SK-N-DZ (cell line): ENCODE measurements around the gene PPP4R2.
A peak's percentile ranks its signal among the peaks of the same experiment; 100 is the strongest.

Source experiments
- DNase-seq: peaks from one replicate; pipeline ENCODE4 v3.0.0-alpha.2; 2015; ENCODE audit warnings: low spot score

The PPP4R2 gene

DNA sequence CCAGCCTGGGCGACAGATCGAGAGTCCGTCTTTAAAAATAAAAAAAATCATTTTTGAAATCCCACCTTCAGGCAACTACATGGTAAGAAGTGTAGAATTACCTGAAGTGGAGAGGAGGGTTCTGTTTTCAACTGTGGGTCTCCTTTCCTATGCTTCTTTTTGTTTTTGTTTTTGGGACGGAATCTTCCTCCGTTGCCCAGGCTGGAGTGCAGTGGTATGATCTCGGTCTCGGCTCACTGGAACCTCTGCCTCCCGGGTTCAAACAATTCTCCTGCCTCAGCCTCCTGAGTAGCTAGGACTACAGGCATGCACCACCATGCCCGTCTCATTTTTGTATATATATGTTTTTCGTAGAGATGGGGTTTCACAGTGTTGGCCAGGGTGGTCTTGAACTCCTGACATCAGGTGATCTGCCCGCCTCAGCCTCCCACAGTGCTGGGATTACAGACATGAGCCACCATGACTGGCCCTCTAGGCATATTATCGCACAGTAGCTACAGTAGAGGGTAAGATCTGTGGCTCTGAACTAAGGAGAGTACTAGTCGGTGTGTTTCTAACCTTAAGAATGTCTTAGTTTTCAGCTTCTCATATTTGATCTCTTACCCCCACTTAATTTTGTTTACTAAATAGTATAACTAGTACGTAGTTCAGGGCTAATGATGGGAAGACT, 73.3 kb downstream of the PPP4R2 start:
- DNase-seq = no peak

DNA sequence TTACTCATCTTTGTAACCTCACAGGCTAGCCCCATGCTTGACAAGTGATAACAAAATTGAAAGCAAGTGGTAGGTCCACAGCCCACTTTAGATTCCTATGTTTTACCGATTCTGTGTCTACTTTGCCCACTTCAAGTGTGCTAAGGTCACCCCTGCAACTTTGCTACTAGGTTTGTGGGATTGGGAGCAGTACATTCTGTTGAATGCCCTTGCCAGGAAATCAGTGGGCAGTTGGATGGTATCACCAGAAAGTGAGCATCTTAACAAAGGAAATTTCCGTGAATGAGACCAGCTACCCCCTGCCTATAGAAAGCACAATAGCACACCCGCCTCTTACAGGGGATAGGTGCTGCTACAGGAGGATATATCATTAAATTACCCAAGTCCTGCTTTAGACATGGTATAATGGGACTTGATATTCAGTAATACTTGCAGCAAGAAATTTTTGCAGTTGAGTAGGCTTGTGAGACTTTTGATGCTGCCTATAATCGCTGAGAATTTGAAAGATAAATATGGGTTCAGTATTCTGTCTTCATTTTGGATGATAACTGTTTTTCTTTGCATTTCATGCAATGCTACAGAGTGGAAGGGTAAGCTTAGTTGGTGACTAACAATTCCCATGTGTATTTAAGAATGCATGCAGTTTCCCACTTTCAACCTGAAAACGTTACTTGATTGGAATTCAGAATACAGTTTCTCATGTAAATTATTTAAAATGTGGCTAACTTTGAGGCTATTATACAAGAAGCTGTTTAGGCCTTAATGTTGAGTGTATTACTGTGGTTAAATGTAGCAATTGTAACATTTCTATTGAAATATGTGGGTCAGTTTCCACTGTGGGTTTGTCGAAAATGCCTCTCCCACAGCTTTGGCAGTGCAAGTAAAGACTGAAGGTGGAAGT, 74.3 kb downstream of the PPP4R2 start:
- DNase-seq = no peak

DNA sequence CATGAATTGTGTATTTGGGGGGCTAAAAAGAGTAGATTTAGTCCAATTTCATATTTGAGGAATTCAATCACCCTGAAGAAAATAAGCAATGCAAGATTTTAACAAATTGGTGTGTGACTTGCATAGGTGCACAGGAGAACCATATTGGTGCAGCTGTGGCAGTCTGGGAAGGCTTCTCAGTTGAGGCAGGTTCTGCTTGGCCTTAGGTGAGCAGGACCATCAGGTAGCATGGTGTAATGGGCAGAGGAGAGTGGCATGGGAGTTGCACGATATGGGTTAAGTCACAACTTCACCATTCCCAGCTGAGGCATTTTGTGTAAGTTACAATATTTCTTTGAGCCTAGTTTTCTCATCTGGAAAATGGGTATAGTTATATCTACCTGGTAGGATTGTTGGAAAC, 75.3 kb downstream of the PPP4R2 start:
- no peak for DNase-seq

DNA sequence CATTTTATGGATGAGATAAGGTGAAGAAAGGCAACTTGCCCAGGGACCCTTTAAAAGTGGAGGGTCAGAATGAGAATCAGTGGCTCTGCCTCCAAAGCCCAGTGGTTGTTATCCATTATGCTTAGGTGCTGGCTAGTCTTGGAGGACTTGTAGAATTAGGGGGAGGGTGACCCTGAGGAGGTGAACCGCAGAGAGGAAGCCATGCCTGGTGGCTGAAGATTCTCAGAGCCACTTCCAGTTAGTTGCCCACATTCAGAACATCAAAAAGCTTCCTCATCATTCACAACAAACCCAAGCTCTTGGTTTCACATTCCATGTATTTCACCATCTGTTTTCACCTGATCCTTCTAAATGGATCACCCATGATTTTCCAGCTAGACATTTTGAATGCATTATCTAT, 76.0 kb downstream of the PPP4R2 start:
- no peak for DNase-seq

DNA sequence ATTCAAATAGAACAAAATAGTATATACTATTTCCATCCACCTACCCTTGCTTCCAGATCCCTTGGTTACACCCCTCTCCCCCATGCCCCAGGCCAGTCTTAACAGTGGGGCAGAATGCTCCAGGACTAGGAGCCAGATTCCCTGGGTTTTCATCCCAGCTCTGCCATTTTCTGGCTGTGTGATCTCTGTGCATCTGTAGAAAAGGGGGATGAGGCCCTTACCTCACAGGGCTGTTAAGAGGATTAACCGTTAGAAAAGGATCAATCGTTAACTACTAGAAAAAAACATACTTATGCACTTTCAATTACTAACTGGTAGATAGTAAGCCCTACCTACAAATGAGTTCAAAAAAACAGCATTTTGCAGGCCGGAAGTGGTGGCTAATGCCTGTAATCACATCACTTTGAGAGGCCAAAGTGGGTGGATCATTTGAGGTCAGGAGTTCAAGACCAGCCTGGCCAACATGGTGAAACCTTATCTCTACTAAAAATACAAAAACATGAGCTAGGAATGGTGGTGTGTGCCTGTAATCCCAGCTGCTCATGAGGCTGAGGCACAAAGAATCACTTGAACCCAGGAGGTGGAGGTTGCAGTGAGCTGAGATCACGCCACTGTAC, 76.6 kb downstream of the PPP4R2 start:
- no peak for DNase-seq

- DNase-seq = no peak
These were observed 78.2 kb downstream of the PPP4R2 start for GRCh38 chr3:73074781-73075180.

DNA sequence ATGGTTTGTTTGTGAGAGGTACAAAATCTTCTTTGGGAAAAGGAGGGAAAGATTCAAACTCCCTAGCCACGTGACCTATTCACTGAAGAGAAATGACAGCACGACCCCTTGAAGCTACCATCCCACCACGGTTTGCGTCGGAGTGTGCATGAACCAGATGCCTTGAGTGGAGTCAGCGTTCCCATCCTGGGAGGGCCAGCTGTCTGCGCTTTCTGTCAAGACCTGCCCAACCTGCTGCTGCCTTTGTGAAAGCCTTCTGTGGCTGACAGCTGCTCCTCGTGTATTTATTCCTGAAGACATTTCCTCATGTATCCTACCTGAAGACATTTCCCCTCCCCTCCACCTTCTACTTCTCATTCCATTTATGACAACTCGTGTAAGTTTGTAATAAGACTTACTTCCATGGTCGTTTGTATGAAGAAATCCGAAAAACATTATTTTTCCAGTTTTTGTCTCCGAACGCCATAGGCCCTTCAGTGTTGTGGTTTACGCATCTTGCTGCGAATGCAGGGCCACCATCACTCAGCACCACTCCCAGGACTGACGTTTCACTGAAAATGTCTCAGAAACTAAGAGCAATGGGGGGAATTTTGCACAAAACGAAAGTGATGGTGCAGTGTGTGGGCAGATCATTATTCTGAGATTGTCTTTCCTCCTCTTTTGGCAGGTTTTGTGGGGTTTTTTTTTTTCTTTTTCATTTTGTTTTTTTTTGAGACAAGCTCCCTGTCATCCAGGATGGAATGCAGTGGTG, 83.8 kb downstream of the PPP4R2 start:
- no peak for DNase-seq

- no peak for DNase-seq
These were observed 84.5 kb downstream of the PPP4R2 start for GRCh38 chr3:73081140-73081539.

DNA sequence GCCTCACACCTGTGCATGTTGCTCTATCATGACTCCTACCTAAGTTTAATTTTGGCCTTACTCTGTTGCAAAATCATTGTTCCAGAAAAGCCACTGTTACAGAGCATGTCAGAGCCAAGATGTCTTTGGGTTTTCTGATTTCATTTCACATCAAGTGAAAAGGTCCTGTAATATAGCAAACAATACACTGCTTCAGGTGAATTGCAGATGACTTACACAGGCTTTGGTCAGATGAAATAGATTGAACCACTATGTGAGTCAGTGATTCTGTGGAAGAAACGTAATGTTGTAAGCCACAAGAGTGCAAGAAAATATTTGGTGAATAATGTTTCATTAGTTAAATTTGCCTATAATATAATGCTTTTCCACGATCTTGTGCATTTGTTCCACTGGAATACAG, 87.6 kb downstream of the PPP4R2 start:
- no peak for DNase-seq

DNA sequence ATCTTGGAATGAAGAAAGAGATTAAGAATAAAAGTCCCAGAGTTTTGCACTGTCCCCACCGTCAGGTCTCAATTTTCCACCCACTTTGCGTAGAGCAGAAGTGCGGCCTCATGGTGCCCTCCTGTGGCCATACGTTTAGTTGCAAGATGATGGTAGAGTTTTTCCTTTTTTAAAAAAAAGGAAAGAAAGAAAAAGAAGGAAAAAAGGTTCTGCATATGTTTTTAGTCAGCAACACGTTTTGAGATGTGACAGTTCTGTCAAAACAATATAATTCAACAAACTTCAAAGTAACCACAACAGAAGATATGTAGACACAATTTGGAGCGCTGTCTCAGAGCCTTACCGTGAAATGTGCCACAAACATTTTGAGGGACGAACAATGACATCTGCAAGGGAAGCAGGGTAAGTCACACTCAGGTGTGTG, 89.5 kb downstream of the PPP4R2 start:
- DNase-seq = peak; percentile 32

- DNase-seq = no peak
These were observed 97.5 kb downstream of the PPP4R2 start for GRCh38 chr3:73094129-73094528.

DNA sequence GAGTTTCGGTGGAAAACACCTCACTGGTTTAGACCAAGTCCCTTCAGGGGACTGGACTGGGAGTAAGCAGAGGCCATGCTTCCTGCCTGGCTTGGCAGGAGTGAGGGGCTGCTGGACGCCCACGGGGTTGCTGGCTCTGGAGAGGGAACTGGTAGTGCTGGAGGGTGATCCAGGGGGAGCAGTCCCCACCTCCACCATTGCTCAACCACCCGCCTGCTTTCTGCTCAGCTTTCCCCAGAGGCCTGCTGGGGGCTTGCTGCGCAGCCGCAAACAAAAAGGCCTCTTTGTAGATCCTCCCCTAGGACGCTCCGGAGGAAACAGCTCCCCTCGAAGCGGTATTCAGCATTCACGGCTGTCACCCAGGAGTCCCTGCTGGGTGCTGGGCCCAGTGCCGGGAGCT, 98.3 kb downstream of the PPP4R2 start:
- DNase-seq = no peak

DNA sequence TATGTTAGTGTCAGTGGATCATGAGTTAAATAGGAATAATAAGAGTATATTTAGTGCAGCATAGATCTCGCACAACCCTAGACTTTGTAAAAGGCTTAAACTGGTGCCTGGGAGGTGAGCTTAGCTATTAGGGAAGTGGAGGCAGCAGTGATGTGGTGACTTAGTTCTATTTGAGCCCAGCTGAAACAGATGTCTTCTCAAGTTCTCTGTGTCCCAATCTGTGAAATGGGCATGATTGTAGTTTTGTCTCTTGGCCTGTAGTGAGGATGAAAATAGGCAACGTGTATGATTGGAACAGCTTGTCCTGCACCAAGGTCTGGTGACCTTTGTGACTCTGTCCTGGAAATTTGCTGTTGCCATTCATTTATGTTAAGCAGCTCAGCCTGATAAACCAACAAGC, 99.6 kb downstream of the PPP4R2 start:
- DNase-seq = no peak

- no peak for DNase-seq
These were observed 101.4 kb downstream of the PPP4R2 start for GRCh38 chr3:73098026-73098425.

GRCh38 chr3:73098873-73099272, 102.3 kb downstream of the PPP4R2 start:
- DNase-seq = no peak

DNA sequence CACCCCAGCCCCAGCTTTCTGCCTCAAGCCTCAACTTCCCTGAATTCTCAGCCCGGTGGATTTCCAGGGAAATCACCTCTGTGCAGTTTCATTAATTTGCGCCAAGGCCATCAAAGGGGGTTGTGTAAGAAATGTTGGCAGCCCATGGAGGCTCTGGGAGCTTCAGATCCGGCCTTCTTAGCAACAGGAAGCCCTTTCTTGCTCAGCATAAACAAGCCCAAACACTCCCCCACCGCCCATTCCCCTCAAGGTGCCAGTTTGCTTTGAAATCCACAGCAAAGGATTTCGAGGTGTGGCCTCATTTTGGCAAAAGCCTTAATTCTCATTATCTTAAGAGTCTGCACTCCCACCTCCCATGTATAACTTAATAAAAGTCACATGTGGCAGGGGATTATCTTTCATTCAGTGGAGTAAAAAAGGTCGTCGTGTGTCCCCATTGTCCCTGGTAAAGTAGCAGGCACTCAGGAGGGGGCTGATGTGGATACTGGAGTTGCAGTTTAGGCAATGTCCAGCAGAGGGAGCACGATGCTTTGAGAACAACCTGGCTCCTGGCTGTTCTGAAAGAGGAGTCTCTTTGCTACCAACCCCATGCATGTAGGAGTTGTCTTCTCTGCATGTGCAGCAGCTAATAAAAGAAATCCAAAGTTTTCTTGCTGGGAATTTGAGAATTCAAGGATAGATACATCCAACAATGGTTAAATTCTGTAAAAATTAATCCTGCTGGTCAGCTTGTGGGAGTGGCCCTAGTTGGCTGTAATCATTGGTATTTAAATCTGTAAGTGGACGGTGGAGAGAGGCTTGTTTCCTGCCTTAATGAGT, 104.3 kb downstream of the PPP4R2 start:
- DNase-seq = peak; percentile 80

DNA sequence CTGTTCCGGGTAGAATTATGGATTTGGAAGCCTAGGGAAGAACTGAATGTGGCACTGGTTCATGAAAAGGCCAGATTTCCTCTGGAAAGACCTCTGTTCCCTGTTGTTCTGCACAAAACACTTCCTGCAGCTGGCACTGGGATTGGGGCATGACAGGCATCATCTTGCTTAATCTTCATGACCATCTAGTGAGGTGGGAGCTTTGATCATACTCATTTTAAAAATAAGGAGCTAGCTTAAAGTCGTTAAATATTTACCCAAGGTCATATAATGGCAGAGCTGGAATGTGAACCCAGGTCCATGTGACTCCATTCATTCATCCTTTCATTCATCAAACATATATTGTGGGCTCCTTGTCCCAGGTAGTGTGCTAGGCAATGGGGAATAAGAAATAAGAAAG, 105.3 kb downstream of the PPP4R2 start:
- DNase-seq = no peak

- no peak for DNase-seq
These were observed 110.6 kb downstream of the PPP4R2 start for GRCh38 chr3:73107215-73107614.

- no peak for DNase-seq
These were observed 111.1 kb downstream of the PPP4R2 start for GRCh38 chr3:73107676-73108187.

DNA sequence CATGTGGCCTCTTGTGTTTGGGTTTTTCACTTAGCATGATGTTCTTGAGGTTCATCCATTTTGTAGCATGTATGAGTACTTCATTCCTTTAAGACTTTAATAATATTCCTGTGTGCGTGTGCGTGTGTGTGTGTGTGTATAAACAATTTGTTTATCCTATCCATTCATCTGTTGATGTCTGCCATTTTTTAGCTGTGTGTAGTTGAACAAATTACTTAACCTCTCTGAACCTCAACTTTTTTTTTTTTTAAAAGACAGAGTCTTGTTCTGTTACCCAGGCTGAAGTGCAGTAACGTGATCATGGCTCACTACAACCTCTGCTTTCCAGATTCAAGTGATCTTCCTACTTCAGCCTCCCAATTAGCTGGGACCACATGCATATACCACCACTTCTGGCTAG, 112.1 kb downstream of the PPP4R2 start:
- no peak for DNase-seq

DNA sequence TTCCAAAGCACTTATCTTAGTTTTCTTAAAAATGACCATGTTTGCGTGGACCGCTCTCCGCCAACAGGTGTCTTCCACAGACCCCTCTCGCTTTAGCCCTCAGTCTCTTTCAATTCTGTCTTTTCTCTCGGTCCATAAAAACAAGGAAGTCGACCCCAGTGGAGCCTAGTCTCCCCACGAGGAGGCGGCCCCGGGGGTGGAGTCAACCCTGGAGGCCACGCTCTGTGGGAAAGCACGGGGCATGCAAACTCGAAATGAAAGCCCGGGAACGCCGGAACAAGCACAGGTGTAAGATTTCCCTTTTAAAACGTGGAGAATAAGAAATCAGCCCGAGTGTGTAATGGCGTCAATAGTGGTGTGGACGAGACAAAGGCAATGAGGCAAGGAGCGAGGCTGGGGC, 113.9 kb downstream of the PPP4R2 start:
- DNase-seq = no peak
